ENCODE measurements around the gene SYNPO2L.

GRCh38 chr10:73644767-73645166 lies 11.1 kb downstream of the SYNPO2L start:
- TF ChIP-seq POLR2A (IDR thresholded peaks at IDR 0.05) (no peak), CTCF (IDR thresholded peaks at IDR 0.05) (no peak), POLR2AphosphoS5 (IDR thresholded peaks at IDR 0.05) (no peak)

Data from gastroesophageal sphincter (tissue), 3 donors.